HG02759 (cell line): ENCODE data around the gene CDADC1.

ENCODE experiments used
- ATAC-seq: cut with Tn5 transposase; IDR thresholded peaks from one replicate; pipeline ENCODE4 v1.9.1; 2021; ENCODE audit warnings: mild to moderate bottlenecking, moderate library complexity; ENCODE audit not compliant: unreplicated experiment

Gene CDADC1

GRCh38 chr13:49247643-49248621 lies at the start of gene CDADC1:
Gene CDADC1, plus strand, starts transcription at chr13:49247925. Its CDS starts 113 bp downstream, at chr13:49248038.
- peak; percentile 98 for ATAC-seq

GRCh38 chr13:49206641-49207040 lies 41.1 kb upstream of the CDADC1 start:
- no peak for ATAC-seq

GRCh38 chr13:49208619-49209018 lies 39.1 kb upstream of the CDADC1 start:
- ATAC-seq: no peak

GRCh38 chr13:49210114-49210513 lies 37.6 kb upstream of the CDADC1 start:
- no peak for ATAC-seq

- no peak for ATAC-seq
These were observed 37.1 kb upstream of the CDADC1 start for GRCh38 chr13:49210669-49211068.

GRCh38 chr13:49213539-49213938 lies 34.2 kb upstream of the CDADC1 start:
- no peak for ATAC-seq

GRCh38 chr13:49213997-49214916 lies 33.5 kb upstream of the CDADC1 start:
- ATAC-seq: peak; percentile 4

- peak; percentile 68 for ATAC-seq
These were observed 32.8 kb upstream of the CDADC1 start for GRCh38 chr13:49214917-49215376.

- no peak for ATAC-seq
These were observed 31.4 kb upstream of the CDADC1 start for GRCh38 chr13:49216334-49216733.

GRCh38 chr13:49217962-49218492 lies 29.7 kb upstream of the CDADC1 start:
- no peak for ATAC-seq

GRCh38 chr13:49218493-49219051 lies 29.2 kb upstream of the CDADC1 start:
- no peak for ATAC-seq

GRCh38 chr13:49219647-49220035 lies 28.1 kb upstream of the CDADC1 start:
- no peak for ATAC-seq

- peak; percentile 62 for ATAC-seq
These were observed 27.5 kb upstream of the CDADC1 start, which contains the start of gene MLNR for GRCh38 chr13:49220036-49220855. Gene MLNR, plus strand, starts transcription at chr13:49220338. Its CDS starts 0 bp downstream, at chr13:49220338.

GRCh38 chr13:49220856-49221589 lies 26.7 kb upstream of the CDADC1 start:
- ATAC-seq: peak; percentile 29

GRCh38 chr13:49221590-49221965 lies 26.1 kb upstream of the CDADC1 start:
- ATAC-seq: no peak

GRCh38 chr13:49225223-49226042 lies 22.3 kb upstream of the CDADC1 start:
- ATAC-seq: no peak

- ATAC-seq: no peak
These were observed 21.1 kb upstream of the CDADC1 start for GRCh38 chr13:49226613-49227012.

- ATAC-seq: no peak
These were observed 13.0 kb upstream of the CDADC1 start for GRCh38 chr13:49234741-49235140.
